HL-60 (cell line): Measurements from ENCODE around the gene DPYD.

ENCODE experiments used
- POLR2AphosphoS5 ChIP-seq: IDR thresholded peaks from 2 replicates; pipeline ENCODE4 v1.6.1; 2012; ENCODE audit warnings: low read depth
- TF ChIP-seq, protein P1 (sequence below): IDR thresholded peaks from one replicate; pipeline ENCODE4 v1.5.1; 2011; ENCODE audit warnings: low read length, control low read depth, inconsistent platforms; ENCODE audit not compliant: insufficient read depth
- TF ChIP-seq, protein P2 (sequence below): IDR thresholded peaks from 2 replicates; pipeline ENCODE4 v1.6.1; 2012; ENCODE audit warnings: low read depth; ENCODE audit not compliant: insufficient replicate concordance

DNA sequence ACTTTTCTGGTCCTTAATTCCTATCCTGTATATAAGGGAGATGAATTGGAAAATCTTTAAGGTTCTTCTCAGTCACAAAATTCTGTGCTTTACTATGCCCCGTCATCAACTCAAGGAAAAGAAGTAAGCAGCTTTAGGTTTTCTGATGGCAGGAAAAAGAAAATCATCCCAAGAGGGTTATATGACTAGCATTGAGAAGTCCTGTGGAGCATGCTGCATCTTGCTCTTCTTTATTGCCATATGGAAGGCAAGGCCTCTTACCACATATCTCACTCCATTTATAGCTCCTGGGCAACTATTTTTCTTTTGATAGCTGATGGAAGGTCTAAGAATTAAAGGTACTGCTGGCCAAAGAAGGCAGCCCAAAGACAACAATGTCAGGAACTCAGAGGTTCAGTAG lies 552.5 kb downstream of the DPYD start:
- TF ChIP-seq, protein P1, sequence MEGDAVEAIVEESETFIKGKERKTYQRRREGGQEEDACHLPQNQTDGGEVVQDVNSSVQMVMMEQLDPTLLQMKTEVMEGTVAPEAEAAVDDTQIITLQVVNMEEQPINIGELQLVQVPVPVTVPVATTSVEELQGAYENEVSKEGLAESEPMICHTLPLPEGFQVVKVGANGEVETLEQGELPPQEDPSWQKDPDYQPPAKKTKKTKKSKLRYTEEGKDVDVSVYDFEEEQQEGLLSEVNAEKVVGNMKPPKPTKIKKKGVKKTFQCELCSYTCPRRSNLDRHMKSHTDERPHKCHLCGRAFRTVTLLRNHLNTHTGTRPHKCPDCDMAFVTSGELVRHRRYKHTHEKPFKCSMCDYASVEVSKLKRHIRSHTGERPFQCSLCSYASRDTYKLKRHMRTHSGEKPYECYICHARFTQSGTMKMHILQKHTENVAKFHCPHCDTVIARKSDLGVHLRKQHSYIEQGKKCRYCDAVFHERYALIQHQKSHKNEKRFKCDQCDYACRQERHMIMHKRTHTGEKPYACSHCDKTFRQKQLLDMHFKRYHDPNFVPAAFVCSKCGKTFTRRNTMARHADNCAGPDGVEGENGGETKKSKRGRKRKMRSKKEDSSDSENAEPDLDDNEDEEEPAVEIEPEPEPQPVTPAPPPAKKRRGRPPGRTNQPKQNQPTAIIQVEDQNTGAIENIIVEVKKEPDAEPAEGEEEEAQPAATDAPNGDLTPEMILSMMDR, result no peak
- no peak for TF ChIP-seq POLR2AphosphoS5
- TF ChIP-seq, protein P2, sequence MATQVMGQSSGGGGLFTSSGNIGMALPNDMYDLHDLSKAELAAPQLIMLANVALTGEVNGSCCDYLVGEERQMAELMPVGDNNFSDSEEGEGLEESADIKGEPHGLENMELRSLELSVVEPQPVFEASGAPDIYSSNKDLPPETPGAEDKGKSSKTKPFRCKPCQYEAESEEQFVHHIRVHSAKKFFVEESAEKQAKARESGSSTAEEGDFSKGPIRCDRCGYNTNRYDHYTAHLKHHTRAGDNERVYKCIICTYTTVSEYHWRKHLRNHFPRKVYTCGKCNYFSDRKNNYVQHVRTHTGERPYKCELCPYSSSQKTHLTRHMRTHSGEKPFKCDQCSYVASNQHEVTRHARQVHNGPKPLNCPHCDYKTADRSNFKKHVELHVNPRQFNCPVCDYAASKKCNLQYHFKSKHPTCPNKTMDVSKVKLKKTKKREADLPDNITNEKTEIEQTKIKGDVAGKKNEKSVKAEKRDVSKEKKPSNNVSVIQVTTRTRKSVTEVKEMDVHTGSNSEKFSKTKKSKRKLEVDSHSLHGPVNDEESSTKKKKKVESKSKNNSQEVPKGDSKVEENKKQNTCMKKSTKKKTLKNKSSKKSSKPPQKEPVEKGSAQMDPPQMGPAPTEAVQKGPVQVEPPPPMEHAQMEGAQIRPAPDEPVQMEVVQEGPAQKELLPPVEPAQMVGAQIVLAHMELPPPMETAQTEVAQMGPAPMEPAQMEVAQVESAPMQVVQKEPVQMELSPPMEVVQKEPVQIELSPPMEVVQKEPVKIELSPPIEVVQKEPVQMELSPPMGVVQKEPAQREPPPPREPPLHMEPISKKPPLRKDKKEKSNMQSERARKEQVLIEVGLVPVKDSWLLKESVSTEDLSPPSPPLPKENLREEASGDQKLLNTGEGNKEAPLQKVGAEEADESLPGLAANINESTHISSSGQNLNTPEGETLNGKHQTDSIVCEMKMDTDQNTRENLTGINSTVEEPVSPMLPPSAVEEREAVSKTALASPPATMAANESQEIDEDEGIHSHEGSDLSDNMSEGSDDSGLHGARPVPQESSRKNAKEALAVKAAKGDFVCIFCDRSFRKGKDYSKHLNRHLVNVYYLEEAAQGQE, result no peak
